HG03575 (cell line): ENCODE data around the gene STX1B.

ENCODE experiments used
- ATAC-seq: cut with Tn5 transposase; IDR thresholded peaks from one replicate; pipeline ENCODE4 v1.9.1; 2021; ENCODE audit not compliant: unreplicated experiment, insufficient number of reproducible peaks, low FRiP score; ENCODE audit errors: extremely low read depth

Gene STX1B

DNA sequence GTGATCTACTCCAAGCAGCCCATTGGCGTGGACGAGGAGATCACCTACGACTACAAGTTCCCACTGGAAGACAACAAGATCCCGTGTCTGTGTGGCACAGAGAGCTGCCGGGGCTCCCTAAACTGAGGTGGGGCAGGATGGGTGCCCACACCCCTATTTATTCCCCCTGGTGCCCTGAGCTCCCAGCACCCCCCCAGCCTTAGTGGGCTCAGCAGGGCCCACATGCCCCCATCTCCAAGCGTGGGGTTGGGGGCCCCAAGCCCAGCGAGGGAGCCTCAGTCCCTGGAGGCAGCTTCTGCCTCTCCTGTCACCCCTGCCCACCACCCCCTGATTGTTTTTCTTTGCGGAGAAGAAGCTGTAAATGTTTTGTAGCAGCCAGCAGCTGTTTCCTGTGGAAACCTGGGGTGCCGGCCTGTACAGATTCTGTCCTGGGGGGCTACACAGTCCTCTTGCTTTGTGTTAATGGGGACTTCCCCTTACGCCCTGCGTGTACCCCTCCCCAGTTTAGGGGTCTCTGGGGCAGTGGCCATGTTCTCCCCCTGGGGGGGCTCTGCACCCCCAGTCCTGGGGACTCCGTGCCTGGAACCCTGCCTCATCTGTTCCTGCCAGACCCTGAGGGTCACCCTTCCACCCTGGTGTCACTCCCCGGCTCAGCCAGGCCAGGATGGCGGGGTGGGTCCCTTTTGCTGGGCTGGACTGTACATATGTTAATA is 26.4 kb downstream of the STX1B start:
- no peak for ATAC-seq

DNA sequence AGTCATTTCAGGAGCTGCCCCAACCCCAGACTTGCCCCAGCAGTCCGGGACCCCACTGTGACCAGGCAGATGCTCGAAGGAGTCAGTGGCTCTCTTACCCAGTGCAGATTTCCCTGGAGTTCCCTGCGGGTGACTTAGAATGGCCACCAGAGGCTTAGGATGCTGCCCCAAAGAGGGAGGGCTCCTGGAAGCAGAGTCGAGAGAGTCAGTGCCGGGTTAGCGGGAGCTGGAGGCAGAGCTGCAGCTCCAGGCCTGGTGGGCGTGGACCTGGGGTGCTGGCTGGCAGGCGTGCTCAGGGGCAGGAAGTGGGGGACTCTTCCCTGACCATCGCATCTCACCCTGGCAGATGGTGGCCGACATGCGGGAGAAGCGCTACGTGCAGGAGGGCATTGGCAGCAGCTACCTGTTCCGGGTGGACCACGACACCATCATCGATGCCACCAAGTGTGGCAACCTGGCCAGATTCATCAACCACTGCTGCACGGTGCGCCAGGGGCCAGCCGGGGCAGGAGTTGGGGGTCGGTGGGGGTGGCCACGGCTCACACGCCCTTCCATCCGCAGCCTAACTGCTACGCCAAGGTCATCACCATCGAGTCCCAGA is 27.0 kb downstream of the STX1B start:
- ATAC-seq, result no peak

DNA sequence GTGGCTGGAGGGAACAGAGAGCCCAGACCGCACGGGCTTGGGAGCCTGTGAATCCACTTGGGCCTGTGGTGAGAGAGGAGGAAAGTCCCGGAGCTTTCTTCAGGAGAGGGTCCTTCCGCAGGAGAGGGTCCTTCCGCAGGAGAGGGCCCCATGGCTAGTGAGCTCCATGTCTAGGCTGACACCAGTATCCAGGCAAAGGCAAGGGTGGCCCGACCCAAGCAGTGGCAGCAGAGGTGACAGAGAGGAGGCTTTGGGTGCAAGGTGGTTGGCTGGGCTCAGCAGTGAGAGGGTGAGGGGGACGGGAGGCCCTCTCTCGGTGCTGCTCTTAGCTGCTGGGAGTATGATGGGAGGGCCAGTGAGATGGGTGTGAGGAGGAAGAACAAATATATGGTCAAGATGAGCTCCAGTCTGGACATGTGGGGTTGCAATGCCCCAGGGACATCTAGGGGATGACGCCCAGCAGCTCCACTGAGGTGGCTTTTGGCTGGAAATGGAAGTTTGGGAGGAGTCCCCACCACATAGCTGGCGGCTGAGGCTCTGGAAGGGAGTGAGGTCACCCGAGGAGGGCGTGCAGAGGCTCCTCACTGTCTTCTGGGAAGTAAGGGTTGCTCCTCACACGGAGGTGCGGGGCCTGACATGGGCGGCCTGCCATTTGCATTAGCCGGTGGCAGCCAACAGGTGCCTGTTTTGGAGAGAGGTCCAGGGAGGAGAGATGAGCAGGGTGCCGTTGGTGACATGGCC is 27.7 kb downstream of the STX1B start:
- no peak for ATAC-seq

- no peak for ATAC-seq
Measured at GRCh38 chr16:30980959-30981358, 29.5 kb downstream of the STX1B start.

GRCh38 chr16:30980434-30980833 is 30.0 kb downstream of the STX1B start:
- no peak for ATAC-seq

- no peak for ATAC-seq
Measured at GRCh38 chr16:30980023-30980371, 30.4 kb downstream of the STX1B start.

DNA sequence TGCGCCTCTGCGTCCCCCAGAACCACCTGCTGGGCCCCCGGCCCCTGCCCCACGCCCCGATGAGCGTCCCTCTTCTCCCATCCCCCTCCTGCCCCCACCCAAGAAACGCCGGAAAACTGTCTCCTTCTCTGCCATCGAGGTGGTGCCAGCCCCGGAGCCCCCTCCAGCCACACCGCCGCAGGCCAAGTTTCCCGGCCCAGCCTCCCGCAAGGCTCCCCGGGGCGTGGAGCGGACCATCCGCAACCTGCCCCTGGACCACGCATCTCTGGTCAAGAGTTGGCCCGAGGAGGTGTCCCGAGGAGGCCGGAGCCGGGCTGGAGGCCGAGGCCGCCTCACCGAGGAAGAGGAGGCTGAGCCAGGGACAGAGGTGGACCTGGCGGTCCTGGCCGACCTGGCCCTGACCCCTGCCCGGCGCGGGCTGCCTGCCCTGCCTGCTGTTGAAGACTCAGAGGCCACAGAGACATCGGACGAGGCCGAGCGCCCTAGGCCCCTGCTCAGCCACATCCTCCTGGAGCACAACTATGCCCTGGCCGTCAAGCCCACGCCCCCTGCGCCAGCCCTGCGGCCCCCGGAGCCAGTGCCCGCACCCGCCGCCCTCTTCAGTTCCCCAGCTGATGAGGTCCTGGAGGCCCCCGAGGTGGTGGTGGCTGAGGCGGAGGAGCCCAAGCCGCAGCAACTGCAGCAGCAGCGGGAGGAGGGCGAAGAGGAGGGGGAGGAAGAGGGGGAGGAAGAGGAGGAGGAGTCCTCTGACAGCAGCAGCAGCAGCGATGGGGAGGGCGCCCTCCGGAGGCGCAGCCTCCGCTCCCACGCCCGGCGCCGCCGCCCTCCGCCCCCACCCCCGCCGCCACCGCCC is 31.0 kb downstream of the STX1B start:
- ATAC-seq, result no peak

- ATAC-seq, result no peak
Measured at GRCh38 chr16:30977502-30977901, 32.9 kb downstream of the STX1B start.

- no peak for ATAC-seq
Measured at GRCh38 chr16:30976486-30976885, 34.0 kb downstream of the STX1B start.

DNA sequence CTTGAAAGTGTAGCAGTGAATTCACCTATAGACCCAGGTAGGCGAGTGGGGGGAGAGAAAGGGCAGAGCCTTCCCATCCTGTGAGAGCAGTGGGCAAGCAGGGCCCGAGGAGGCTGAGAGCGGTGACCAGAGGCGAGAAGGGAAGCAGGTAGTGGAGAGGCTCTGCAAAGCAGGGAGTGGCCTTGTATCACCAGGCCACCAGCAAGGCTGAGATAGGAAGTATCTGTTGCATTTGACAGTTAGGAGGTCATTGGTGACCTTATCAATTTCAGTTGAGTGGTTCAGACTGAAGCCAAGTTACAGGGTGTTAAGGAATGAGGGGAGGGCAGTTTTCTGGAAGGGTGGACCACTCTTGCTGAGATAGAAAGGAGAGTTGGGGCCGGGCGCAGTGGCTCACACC is 36.1 kb downstream of the STX1B start:
- ATAC-seq, result no peak

DNA sequence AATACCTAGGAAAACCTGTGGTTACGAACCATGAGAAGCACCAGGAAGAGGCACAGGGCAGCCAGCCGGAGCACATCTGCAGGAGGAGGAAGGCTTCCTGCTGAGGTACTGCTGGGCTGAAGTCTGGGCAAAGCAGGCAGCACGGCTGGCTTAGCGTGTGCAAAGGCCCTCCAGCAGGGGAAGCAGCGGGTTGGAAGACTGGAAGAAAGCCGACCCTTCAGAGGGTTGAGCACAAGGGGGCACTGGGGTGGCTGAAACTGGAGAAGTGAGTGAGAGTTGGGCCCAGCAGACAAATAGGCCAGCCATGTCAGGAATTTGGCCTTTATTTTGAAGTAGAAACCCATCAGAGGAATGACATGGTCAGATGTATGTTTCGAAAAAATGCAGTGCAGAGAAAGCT is 37.6 kb downstream of the STX1B start:
- no peak for ATAC-seq

DNA sequence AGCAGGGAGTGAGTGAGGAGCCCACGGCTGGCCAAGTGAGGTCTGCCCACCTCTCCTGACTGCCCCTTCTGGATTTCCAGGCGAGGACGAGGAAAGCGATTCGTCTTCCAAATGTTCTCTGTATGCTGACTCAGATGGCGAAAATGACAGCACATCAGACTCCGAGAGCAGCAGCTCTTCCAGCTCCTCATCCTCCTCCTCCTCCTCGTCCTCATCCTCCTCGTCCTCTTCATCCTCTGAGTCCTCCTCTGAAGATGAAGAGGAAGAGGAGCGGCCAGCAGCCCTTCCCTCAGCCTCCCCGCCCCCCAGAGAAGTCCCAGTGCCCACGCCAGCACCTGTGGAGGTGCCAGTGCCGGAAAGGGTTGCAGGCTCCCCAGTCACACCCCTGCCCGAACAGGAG is 39.1 kb downstream of the STX1B start:
- no peak for ATAC-seq

DNA sequence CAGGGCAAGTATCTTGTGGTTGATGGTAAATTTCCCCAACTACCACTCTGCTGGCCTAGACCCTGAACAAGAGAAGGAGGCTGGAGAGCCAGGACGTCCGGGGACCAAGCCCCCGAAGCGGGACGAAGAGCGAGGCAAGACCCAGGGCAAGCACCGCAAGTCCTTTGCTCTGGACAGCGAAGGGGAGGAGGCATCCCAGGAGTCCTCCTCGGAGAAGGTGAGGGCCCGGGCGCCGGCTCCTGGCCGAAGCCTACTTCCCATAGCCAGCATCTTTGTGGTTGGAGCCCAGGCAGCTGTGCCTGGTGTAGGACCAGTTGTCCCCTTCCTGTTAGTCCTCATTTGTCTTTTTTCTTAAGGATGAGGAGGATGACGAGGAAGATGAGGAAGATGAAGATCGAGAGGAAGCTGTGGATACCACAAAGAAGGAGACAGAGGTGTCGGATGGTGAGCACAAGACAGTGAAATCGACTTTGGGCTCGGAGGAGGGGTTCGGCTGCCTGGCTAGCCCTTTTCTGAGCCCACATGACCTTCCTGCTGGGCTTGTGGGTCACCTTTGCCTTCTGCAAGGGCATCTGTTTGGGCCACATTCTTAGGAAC is 41.1 kb downstream of the STX1B start:
- ATAC-seq, result no peak

- no peak for ATAC-seq
Measured at GRCh38 chr16:30967795-30968194, 42.6 kb downstream of the STX1B start.

GRCh38 chr16:30966033-30966619 is 44.3 kb downstream of the STX1B start:
- ATAC-seq, result no peak

- ATAC-seq, result no peak
Measured at GRCh38 chr16:30965436-30965835, 45.0 kb downstream of the STX1B start.

DNA sequence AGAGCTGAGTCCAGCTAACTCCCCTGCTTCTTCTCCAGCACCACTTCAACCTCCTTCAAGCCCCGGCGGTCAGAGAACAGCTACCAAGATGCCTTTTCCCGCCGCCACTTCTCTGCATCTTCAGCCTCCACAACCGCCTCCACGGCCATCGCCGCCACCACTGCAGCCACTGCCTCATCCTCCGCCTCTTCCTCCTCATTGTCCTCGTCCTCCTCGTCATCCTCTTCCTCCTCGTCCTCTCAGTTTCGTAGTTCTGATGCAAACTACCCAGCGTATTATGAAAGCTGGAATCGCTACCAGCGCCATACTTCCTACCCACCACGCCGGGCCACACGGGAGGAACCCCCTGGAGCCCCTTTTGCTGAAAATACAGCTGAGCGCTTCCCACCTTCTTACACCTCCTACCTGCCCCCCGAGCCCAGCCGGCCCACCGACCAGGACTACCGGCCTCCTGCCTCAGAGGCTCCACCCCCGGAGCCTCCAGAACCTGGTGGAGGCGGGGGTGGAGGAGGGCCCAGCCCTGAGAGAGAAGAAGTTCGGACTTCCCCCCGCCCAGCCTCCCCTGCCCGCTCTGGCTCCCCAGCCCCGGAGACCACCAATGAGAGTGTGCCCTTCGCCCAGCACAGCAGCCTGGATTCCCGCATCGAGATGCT is 45.7 kb downstream of the STX1B start:
- no peak for ATAC-seq

DNA sequence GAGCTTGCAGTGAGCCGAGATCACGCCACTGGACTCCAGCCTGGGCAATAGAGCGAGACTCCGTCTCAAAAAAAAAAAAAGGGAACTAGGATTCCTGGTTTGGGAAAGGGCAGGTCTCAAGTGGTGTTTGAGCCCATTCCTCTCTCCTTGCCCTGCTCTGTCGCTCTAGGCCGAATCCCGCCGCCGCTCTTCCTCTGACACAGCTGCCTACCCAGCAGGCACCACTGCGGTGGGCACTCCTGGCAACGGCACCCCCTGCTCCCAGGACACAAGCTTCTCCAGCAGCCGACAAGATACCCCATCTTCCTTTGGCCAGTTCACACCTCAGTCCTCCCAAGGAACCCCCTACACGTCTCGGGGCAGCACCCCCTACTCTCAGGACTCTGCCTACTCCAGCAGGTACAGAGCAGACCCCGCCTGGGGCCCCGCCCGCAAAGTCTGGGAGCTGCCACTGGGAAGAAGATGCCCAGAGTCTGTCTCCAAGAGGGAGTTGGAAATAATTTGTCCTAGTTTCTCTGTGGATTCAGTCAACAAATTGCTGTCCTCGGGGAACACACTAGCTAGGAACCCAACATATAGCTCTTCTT is 46.4 kb downstream of the STX1B start:
- no peak for ATAC-seq
